Heart right ventricle (tissue), 16 donors: ENCODE data around the gene RALGAPA1. TPM values are rescaled to one million over a fixed set of nuclear protein-coding genes. Genes with fewer than 3 reads are reported as not detected.
"Not testable (repeated sequence)": the region's sequence is repeated elsewhere in the genome, so short reads cannot be mapped to it uniquely, and the experiment has no call there.

ENCODE experiments used
- ATAC-seq, 8 donors: fragments of 200-7000 bp; cut with Tn5 transposase; one replicate each; pipeline ENCODE4 v1.9.1; 2020; ENCODE audit warnings: mild to moderate bottlenecking in 8 of 8, moderate library complexity in 8 of 8, moderate number of reproducible peaks in 1 of 8
- DNase-seq, 2 donors: peaks; one replicate each; pipeline ENCODE4 v3.0.0-alpha.2; 2020
- H3K27ac ChIP-seq, 10 donors: fragments of 200-600 bp; sonication (generic) in 2 of 10; one replicate each; pipeline versions ENCODE4 v1.5.0 to v1.8.0; 2020 to 2022; ENCODE audit warnings: mild to moderate bottlenecking in 3 of 10
- H3K27me3 ChIP-seq, 7 donors: fragments of 200-600 bp; one replicate each; pipeline ENCODE4 v1.8.0; 2021 to 2022; ENCODE audit warnings: mild to moderate bottlenecking in 2 of 7
- H3K36me3 ChIP-seq, 9 donors: fragments of 200-600 bp; sonication (generic) in 1 of 9; one replicate each; pipeline versions ENCODE4 v1.5.0 to v1.8.0; 2020 to 2022; ENCODE audit warnings: mild to moderate bottlenecking in 2 of 9
- H3K4me1 ChIP-seq, 9 donors: fragments of 200-600 bp; sonication (generic) in 1 of 9; one replicate each; pipeline versions ENCODE4 v1.5.0 to v1.8.0; 2020 to 2022; ENCODE audit warnings: mild to moderate bottlenecking in 4 of 9
- H3K4me3 ChIP-seq, 10 donors: fragments of 200-600 bp; sonication (generic) in 2 of 10; one replicate each; pipeline versions ENCODE4 v1.5.0 to v1.8.0; 2020 to 2022; ENCODE audit warnings: mild to moderate bottlenecking in 7 of 10, moderate library complexity in 2 of 10
- H3K9me3 ChIP-seq, 11 donors: fragments of 200-600 bp in 10 of 11; sonication (generic) in 2 of 11; one replicate each; pipeline versions ENCODE4 v1.5.0 to v1.8.0; 2013 to 2022; ENCODE audit warnings: mild to moderate bottlenecking in 2 of 11, control low read depth in 1 of 11, moderate library complexity in 1 of 11
- WGBS, 2 donors: extraction: QIAGEN DNeasy Blood & Tissue Kit; methylation state at CpG; one replicate each; pipeline ENCODE4 v1.1.7; 2013; ENCODE audit warnings: inconsistent platforms in 1 of 2; 5-methylcytosine and 5-hydroxymethylcytosine counted together
- intact Hi-C, 10 donors: fragments of 100-400 bp; cut with DNase I; formaldehyde crosslinking; loops; one replicate each; pipeline versions ENCODE4 v1.11.1 to v1.14.2; 2022
- polyA plus RNA-seq, 2 donors: library from polyadenylated mRNA; stranded (reverse); fragments of 200-250 nt; gene quantifications; one replicate each; pipeline ENCODE4 v1.2.3, GENCODE V29; 2013
- total RNA-seq, 10 donors: library from RNA; stranded (reverse); fragmentation: NEBNext Ultra II Directional in 3 of 10; extraction: Animal tissue kit (Norgen Biotek cat#: 25700) in 3 of 10; gene quantifications; one replicate each; pipeline versions ENCODE4 v1.2.1 to v1.2.4, GENCODE V29; 2021 to 2023
- TF ChIP-seq, protein P1 (sequence below), 9 donors: fragments of 200-600 bp; sonication (generic) in 2 of 9; IDR thresholded peaks; one replicate each; pipeline versions ENCODE4 v1.5.0 to v1.8.0; 2021 to 2022; ENCODE audit warnings: antibody characterized with exemption in 9 of 9, mild to moderate bottlenecking in 5 of 9, moderate library complexity in 1 of 9
- donor health status: Arrhythmogenic right ventricular cardiomyopathy.
- donor health status: ischemic (EF 13 %, LVEDD 7.1; RV severe dilation, severe dysfunction).
- donor health status: healthy with polysubstance abuse.
- donor health status: DM: no; HTN: yes; CAD: no.
- donor health status: DM: no; HTN: no; CAD: no.
- donor health status: ischemic (EF 25% LVEDD 6.9; RV normal size, moderate dysfunction).
- donor health status: ischemic (EF 25% LVEDD 5.7; RV mildly dilated, moderate dysfunction).
- donor health status: healthy.
- donor health status: DM: yes; HTN: yes; CAD: no.
- donor health status: Ischemic cardiomyopathy.
- donor health status: ischemic (EF 35%, LVEDD 5.7; RV mildly dilated, moderate dysfunction).
- donor health status: nonischemic (EF 11% LVEDD 7.7; RV severe dilation, severe dysfunction).
- donor health status: DM: yes; HTN: yes; CAD: no.
- donor health status: PGD.
- donor health status: ischemic (EF 29% LVEDD 5.4; RV normal size, mild dysfunction).
- donor health status: nonischemic (EF 23%, LVEDD 6.1; RV moderate dilation, normal function).

The RALGAPA1 gene
- total and polyA plus RNA-seq, 12 donors, result 7.9 to 43.6 (median 35.3) TPM

DNA sequence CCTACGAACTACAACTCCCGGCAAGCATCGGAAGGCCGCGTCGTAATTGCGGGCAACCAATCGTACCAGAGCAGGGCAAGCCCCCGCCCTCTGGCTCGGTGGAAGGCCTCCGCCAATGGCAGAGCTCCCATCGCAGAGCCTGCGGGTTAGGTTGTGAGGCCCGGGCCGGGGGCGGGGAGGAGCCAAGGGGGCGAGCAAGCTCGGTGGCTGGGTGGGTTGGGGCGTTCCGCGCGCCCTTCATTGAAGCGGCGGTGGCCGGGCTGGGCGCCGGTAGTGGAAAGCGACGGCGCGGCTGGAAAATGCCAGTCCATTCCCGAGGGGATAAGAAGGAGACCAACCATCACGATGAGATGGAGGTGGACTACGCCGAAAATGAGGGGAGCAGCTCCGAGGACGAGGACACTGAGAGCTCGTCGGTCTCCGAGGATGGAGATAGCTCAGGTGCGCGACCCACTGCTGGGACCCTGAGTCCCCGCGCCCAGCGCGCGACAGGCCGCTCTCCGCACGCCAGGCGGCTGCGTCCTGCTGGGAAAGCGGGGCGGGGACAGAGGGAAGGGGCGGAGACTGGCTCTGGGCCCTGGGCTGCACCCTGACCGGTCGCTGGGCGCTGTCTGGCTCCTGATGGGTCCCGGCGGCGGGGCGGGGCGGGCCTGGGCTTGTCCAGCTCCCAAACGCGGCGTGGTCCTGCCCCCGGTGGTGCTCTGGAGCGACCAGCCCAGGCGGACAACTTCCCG, 17.3 kb upstream of the RALGAPA1 start, which contains the start of gene BRMS1L:
TSS of gene BRMS1L (plus strand) at position 121 of the 734 bp plus-strand sequence. CDS start at position 300, 179 bp downstream.
- Histone ChIP-seq H3K4me1 (peaks cover 0 to 16% (median 9%) of the 10 kb centered on the region in 9 donors), H3K36me3 (peaks cover 0 to 9% (median 0%) of the 10 kb centered on the region in 9 donors), H3K4me3 (peak within 1 kb of the TSS; percentile 42 to 99 (median 82)), H3K27me3 (no peaks in the 10 kb centered on the region), H3K27ac (peak within 1 kb of the TSS; percentile 91 to 99 (median 98)), H3K9me3 (no peaks in the 10 kb centered on the region)
- DNase-seq (peak; percentile 98), ATAC-seq (peak; percentile 98 to 99 (median 98))
- TF ChIP-seq, protein P1, sequence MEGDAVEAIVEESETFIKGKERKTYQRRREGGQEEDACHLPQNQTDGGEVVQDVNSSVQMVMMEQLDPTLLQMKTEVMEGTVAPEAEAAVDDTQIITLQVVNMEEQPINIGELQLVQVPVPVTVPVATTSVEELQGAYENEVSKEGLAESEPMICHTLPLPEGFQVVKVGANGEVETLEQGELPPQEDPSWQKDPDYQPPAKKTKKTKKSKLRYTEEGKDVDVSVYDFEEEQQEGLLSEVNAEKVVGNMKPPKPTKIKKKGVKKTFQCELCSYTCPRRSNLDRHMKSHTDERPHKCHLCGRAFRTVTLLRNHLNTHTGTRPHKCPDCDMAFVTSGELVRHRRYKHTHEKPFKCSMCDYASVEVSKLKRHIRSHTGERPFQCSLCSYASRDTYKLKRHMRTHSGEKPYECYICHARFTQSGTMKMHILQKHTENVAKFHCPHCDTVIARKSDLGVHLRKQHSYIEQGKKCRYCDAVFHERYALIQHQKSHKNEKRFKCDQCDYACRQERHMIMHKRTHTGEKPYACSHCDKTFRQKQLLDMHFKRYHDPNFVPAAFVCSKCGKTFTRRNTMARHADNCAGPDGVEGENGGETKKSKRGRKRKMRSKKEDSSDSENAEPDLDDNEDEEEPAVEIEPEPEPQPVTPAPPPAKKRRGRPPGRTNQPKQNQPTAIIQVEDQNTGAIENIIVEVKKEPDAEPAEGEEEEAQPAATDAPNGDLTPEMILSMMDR (IDR thresholded peaks at IDR 0.05), result peak in 7 of 9 donors; percentile 9 to 47 (median 24)
- WGBS, 2 donors, result 0 to 1% methylated on average over 70 of the region's 70 CpGs
- intact Hi-C loops, result loop anchor here in 2 of 10 donors (1.0 to 2.0 kb wide), 2 partner anchors 17 to 18 kb away; partner anchors contain the start of gene RALGAPA1 (in 2 of the 2)

DNA sequence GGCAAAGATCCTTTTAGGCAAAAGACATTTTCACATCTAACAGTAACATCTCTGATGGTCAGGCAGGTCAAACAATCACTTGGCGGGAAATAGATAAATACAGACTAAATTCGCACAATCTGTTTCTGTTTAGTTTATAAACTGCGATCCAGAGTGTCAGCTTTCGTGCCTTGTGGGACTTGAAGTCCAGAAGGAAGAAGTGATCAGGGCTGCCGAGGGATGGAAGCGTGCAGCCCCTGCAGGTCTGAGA, 16.8 kb upstream of the RALGAPA1 start:
- ATAC-seq (no peak), DNase-seq (no peak)
- peak overlapping the region in 7 of 10 donors; percentile 93 to 99 (median 98) for H3K27ac ChIP-seq
- intact Hi-C loops, result loop anchor here in 2 of 10 donors (1.0 to 2.0 kb wide), 2 partner anchors 17 kb away; partner anchors contain the start of gene RALGAPA1 (in 2 of the 2)
- H3K9me3 ChIP-seq, result no peaks in the 10 kb centered on the region
- H3K36me3 ChIP-seq, result peaks cover 0 to 4% (median 0%) of the 10 kb centered on the region in 9 donors
- 0 to 2% methylated on average over 6 of the region's 6 CpGs for WGBS, 2 donors
- H3K27me3 ChIP-seq, result no peaks in the 10 kb centered on the region
- TF ChIP-seq, protein P1 (IDR thresholded peaks at IDR 0.05), result no peak
- peaks cover 0 to 16% (median 9%) of the 10 kb centered on the region in 9 donors for H3K4me1 ChIP-seq
- H3K4me3 ChIP-seq, result peak overlapping the region in 9 of 10 donors; percentile 61 to 99 (median 83)

DNA sequence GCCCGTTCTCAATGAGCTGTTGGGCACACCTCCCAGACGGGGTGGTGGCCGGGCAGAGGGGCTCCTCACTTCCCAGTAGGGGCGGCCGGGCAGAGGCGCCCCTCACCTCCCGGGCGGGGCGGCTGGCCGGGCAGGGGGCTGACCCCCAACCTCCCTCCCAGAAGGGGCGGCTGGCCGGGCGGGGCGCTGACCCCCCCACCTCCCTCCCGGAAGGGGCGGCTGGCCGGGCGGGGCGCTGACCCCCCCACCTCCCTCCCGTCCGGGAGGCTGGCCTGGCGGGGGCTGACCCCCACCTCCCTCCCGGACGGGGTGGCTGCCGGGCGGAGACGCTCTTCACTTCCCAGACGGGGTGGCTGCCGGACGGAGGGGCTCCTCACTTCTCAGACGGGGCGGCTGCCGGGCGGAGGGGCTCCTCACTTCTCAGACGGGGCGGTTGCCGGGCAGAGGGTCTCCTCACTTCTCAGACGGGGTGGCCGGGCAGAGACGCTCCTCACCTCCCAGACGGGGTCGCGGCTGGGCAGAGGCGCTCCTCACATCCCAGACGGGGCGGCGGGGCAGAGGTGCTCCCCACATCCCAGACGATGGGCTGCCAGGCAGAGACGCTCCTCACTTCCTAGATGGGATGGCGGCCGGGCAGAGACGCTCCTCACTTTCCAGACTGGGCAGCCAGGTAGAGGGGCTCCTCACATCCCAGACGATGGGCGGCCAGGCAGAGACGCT, 15.5 kb upstream of the RALGAPA1 start:
- Histone ChIP-seq H3K4me3 (peak overlapping the region in 1 of 10 donors; percentile 82), H3K4me1 (peaks cover 0 to 16% (median 9%) of the 10 kb centered on the region in 9 donors)
- H3K27me3 ChIP-seq, ATAC-seq, DNase-seq, H3K9me3 ChIP-seq, intact Hi-C loops, H3K27ac ChIP-seq, H3K36me3 ChIP-seq: not testable (repeated sequence)
- 74 to 81% methylated on average over 14 to 33 of the region's 55 CpGs for WGBS, 2 donors

DNA sequence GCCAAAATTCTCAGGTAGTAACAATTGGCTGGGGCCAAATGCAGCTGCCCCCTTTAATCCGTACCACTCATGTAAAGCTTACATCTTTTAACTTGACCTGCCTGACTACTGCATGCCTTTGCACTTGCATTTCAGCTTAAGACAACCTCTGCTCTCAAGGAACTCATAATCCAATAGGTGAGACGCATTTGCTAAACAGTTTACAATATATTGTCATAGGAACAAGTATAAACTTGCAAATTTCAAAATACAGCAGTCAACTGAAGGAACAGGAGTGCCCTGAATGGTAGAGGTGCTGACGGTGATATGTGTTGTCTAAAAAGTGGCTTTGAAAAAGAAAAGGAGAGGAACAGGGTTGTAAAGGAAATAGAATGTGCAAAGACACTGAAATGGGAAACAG, 13.4 kb upstream of the RALGAPA1 start:
- Histone ChIP-seq H3K4me3 (no peak overlapping the region), H3K36me3 (no peaks in the 10 kb centered on the region), H3K4me1 (peaks cover 0 to 10% (median 5%) of the 10 kb centered on the region in 9 donors), H3K27ac (no peak overlapping the region), H3K9me3 (no peaks in the 10 kb centered on the region), H3K27me3 (no peaks in the 10 kb centered on the region)
- ATAC-seq (no peak), DNase-seq (no peak)
- TF ChIP-seq, protein P1 (IDR thresholded peaks at IDR 0.05), result no peak
- intact Hi-C loops, result no loop called here
- 80 to 84% methylated on average over 3 of the region's 3 CpGs for WGBS, 2 donors
